HG02610 (cell line): Measurements from ENCODE around the gene TUBGCP6.

Experiments
- ATAC-seq: cut with Tn5 transposase; IDR thresholded peaks from one replicate; pipeline ENCODE4 v1.9.1; 2021; ENCODE audit warnings: mild to moderate bottlenecking, moderate library complexity; ENCODE audit not compliant: unreplicated experiment

Gene TUBGCP6

GRCh38 chr22:50184004-50184901 is 60.6 kb downstream of the TUBGCP6 start:
- ATAC-seq: no peak

DNA sequence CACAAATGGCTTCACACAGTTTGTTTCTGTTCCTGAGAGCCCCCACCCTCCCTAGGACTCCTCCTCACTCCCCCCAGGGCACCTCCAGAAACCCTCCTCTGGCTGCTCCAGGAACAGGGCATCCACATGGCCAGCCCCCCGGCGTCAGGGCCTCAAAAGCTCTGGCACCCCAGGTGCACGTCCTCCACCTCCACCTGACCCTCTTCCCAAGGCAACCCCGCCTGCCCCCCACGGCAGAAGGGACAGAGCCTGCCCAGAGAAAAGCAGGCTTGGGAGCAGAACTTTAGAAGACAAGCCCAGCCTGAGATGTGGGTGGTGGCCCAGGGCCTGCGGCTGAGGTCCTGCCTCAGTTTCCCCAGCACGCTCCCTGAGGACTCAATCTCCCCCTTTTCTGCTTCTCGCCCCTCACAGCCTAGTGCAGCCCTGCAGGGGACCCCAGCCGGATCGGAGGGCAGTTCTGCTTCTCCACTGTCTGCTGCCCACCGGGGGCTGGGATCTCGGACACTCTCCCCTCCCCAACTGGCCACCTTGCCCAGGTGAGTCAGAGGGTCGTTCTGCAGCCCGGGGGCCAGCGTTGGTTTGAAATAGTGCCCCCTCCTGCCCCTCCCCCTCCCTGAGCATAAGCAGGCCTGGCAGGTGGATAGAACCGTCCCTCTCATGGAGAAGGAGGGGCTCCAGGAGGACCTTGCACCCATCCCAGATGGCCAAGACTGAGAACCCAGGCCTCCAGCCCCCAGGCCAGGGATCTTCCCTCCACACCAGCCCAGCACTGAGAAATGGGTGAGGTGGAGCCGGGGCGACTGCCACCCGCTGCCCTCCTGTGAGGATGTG is 61.5 kb downstream of the TUBGCP6 start:
- ATAC-seq: no peak

GRCh38 chr22:50182176-50183081 is 62.4 kb downstream of the TUBGCP6 start:
- no peak for ATAC-seq

DNA sequence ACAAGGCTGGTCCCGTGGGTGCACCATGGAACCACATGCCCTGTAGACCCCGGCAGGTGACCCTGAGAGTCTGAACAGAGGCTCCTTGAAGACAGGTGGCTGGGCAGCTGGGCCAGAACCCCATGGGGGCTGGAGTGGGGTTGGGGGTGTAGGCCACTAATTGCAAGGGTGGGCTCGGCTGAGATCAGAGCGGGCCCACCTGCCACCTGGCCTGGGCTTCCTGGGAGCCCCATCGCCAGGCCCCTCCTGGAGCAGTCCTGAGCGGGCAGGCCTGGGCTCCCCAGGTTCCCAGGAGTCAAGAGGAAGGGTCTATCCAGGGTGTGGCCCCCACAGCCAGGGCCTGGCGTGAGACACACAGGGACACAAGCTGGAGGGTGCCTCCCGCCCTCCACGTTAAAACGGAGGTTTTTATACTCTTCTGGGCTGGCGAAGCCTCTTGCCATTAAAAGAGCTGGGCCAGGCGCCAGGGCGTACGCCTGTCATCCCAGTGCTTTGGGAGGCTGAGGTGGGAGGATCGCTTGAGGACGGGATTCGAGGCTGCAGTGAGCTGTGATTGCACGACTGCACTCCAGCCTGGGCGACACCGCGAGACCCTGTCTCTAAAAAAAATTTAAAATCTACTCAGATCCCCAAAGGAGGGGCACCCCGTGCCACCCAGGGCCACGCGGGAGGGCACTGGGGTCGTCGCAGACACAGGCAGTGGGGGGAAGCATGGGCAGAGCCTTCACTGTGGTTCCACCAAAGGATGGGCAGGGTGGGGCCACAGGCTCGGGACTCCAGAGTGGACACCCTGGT is 63.9 kb downstream of the TUBGCP6 start:
- ATAC-seq: no peak

- ATAC-seq: no peak
Observed at GRCh38 chr22:50179937-50180726, 64.7 kb downstream of the TUBGCP6 start.

DNA sequence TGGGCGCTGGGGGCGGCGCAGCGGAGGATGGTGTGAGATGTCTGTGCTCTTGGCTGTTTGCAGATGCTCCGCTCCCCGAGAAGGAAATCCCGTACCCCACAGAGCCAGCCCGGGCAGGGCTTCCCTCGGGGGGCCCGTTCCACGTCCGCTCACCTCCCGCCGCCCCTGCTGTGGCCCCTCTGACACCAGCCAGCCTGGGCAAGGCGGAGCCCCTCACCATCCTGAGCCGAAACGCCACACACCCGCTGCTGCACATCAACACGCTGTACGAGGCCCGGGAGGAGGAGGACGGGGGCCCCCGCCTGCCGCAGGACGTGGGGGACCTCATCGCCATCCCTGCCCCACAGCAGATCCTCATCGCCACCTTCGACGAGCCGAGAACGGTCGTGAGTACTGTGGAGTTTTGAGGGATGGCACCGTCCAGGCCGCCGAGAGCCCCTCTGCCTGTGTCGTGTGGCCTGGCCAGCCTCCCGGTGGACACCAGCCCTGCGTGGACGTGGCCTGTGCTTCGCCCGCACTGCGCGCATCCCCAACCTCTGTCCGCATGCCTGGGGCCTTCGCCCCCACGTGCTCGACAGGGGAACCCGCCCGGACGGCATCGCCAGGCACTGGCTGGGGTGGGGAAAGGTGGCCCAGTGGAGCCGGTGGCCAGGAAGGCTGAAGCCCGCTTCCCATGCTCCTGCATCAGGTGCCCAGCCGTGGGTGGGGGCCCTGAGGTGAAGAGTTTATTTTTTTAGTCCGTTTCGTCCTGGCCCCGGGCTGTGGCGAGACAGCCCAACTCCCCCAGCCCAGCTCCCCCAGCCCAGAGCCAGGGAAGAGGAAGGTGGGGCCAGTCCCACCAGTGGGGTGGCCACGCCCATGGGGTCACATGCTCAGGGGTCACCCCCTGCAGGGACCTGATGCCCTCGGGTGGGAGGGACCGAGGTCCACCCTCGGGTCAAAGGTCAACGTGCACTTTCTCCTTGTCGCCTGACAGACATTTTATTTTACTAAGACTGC is 65.7 kb downstream of the TUBGCP6 start:
- no peak for ATAC-seq

- no peak for ATAC-seq
Observed at GRCh38 chr22:50178471-50178864, 66.4 kb downstream of the TUBGCP6 start.

DNA sequence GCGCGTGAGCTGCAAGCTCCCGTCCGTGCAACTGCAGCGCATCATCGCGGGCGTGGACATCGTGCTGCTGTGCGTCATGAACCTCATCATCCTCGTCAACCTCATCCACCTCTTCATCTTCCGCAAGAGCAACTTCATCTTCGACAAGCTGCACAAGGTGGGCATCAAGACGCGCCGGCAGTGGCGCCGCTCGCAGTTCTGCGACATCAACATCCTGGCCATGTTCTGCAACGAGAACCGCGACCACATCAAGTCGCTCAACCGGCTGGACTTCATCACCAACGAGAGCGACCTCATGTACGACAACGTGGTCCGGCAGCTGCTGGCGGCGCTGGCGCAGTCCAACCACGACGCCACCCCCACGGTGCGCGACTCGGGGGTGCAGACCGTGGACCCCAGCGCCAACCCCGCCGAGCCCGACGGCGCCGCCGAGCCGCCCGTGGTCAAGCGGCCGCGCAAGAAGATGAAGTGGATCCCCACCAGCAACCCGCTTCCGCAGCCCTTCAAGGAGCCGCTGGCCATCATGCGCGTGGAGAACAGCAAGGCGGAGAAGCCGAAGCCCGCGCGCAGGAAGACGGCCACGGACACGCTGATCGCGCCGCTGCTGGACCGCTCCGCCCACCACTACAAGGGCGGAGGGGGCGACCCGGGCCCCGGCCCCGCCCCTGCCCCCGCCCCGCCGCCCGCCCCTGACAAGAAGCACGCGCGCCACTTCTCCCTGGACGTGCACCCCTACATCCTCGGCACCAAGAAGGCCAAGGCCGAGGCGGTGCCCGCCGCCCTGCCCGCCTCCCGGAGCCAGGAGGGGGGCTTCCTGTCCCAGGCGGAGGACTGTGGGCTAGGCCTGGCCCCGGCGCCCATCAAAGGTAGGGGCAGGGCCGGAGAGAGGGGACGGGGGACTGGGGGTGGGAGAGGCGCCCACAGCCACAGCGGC is 67.0 kb downstream of the TUBGCP6 start:
- ATAC-seq: no peak

GRCh38 chr22:50176850-50177536 is 67.8 kb downstream of the TUBGCP6 start:
- no peak for ATAC-seq

DNA sequence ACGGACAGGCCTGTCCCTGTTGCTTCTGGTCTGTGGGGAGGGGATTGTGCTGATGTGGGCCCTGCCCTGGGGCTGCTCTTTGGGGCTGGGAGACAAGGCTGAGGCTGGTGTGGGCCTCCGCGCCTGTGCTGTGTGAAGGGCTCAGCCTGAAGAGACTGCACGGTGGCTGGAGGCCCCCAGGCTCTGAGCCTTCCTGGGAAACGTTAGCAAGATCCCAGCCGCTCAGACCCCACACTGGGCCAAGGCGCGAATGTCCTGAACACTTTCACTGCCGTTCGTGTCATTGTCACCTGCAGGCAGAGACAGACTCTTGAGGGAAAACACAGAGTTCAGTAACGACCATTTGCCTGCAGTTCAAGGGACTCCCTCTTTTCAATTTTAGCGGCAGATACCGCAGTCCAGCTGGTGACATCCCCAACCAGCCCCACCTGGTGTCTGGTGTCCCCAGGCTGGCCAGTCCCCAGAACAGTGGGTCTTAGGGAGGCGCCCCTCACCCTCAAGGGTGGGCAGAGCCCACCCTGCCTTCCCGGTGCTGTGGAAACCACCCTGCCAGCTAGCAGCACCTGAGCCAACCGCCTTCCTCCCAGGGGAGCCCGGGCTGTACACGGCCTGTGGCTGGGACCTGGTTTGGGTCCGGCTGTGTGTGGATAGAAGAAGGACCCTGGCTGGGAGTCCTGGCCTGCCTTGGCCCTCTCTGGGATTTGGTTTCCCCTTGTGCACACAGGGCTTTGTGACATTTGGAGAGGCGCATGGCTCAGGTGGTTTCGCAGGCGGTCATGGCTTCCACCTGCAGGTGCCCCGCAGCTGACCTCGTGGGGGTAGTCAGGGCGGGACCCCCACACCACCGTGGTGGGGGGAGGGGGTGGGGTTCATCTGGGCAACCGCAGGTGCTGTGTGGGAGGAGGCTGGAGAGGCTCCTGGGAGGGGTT is 68.6 kb downstream of the TUBGCP6 start:
- no peak for ATAC-seq

DNA sequence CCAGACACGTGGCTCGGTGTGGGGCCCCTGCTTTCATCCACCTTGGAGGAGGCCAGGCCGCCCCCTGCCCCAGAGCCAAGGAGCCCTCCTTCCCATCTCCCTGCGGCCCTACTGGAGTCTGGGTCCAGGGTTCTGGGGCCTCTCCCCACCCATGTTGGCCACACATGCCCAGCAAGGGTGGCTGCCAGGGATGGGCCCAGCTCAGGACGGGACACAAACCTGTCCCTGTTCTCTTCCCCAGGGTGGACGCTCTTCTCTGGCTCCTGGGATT is 69.7 kb downstream of the TUBGCP6 start:
- no peak for ATAC-seq

DNA sequence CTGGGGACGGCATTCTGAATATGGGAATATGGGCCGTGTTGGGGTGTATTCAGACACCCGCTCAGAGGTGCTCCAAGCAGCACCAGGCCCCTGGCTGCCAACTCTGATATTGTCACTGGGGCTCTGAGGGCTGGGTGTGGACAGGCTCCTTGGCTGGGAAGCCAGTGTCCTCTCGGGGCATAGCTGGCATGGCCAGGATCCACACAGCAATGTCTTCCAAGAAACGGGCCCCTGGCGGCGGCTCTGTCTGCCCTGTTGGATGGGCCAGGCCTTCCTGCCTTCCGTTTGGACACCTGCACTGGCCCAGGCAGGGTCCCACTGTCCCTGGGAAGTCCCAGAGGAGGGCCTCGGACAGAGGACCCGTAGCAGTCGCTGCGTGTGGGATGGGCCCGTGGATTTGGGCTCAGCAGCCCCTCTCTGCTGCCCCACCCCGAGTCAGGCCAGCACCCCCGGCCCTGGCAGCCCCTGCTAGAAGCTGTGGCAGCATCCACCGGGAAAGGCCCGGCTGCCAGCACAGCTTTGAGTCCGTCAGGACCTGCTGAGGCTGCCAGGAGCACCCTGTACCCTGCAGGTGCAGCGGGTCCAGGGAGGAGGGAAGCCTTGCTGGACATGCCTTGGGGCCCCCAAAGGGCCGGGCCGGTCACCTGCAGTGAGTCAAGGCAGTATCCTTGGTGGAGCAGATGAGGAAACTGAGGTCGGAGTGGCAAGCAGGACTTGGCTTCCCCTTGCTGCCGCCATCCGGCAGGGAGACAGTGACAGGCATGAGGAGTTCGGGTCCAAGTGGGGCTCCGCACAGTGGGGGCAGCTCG is 70.2 kb downstream of the TUBGCP6 start:
- no peak for ATAC-seq

DNA sequence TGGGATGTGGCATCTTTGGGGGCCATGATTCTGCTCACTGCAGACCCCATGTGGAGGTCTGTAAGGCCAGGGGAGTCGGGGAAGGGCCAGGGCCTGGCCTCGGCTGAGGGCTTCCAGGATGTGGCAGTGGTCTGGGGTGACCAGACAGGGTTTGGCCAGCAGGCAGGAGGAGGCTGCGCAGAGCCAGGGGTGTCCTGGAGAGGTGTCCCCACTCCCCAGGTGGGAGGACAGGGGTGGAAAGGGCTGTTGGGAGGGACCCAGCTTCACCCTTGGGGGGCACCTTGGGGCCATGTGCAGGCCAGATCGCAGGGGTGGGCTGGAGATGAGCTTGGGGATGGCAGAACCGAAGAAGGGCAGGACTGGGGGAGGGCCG is 70.9 kb downstream of the TUBGCP6 start:
- ATAC-seq: no peak

- ATAC-seq: no peak
Observed at GRCh38 chr22:50173311-50173982, 71.4 kb downstream of the TUBGCP6 start.
